ENCODE results near the gene TSSC4.

TSSC4 gene

DNA sequence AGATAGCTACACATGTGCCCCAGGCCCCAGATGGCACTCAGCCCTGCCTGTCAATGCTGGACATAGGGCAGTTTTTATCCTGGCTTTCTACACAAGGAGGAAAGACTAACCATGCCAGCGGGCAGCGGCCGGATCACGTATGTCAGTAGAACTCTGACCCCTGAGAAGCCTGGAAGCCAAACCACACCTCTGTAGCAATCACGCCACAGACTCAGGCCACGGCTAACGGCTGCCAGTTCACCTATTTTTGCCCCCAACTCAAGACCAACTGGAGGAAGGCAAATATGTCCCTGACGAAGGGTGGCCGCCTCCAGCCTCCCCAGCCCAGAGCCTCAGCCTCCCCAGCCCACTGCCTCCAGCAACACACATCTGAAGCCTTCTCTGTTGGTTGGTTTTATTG is 30.7 kb upstream of the TSSC4 start:
- DNase-seq: no peak

DNA sequence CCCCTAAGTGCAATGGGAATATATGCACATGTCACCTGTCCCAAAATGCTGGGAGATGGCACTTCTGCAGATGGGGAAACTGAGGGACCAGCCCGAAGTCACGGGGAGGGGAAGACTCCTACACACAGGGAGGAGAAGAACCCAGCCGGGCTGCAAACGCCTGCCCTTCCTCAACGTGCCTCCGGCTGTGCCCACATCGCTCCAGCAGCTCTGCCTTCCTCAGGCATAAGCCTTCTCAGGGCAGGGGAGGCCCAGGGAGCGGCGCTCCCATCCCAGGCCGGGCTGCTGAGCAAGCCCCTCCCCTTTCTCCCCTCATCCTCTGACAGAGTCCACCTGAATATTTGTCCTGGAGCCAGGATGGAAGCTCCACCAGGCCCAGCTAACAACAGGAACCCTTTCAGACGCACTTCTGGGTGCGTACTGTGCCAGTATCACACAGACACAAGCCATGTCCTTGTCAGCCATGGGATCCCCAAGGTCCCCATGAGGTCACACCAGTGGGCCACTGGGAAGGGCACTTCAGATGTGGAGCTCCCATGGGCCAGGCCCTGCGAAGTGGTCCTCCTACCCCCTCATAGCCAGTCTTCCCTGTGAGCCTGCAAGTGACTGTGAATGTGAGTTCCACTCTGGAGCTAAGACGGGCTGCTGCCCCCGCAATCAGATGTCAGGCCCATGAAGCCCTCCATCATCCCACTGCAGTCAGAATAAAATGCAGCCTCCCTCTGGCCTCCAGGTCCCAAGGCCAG is 25.9 kb upstream of the TSSC4 start:
- DNase-seq: no peak

DNA sequence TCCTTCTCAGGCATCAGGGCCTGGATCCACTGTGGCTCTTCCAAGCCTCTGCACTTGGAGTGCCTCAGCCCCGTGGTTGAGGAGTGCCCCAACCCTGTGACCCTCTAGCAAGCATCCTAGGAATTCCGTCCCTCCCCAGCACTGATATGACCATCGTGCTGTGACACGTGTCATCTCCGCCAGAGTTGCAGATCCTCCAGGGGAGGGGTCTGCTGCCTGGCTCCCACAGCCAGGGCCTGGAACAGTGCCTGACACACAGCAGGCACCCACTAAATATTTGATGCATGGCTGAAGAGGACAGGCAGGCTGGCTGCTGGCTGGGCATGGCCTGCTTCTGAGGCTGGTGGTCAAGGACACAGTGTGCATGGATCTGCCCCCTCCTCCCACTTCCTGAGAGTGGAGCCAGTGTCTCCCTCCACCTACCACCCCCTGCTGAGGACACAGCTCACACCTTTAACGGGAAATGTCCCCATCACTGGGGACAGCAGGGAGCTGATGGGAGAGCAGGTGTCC is 25.2 kb upstream of the TSSC4 start:
- DNase-seq: no peak

DNA sequence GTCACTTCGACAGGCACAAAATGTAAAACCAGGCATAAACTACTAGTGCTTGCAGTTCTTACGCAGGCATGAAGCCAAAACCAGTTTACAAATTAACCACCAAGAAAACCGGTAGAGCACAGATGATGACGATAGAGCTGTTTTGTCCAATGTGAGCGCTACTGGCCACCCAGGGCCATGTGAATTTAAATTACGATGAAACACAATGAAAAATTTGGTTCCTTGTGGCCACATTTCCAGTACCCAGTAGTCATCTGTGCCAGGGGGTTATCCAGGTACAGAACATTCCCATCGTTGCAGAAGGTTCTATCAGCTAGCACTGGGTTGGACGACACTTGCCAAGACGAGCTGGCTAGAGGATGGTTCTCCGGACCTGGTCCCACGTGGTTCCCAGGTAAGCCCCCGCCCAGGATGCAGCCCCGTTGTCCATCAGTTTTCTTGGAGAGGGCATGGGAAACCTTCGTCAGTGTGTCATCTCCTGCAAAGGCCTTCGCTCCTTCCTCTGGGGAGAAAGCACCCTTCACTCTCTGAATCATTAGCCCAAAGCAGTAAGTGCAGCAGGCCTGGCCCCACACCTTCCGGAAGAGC is 24.5 kb upstream of the TSSC4 start:
- DNase-seq: no peak

DNA sequence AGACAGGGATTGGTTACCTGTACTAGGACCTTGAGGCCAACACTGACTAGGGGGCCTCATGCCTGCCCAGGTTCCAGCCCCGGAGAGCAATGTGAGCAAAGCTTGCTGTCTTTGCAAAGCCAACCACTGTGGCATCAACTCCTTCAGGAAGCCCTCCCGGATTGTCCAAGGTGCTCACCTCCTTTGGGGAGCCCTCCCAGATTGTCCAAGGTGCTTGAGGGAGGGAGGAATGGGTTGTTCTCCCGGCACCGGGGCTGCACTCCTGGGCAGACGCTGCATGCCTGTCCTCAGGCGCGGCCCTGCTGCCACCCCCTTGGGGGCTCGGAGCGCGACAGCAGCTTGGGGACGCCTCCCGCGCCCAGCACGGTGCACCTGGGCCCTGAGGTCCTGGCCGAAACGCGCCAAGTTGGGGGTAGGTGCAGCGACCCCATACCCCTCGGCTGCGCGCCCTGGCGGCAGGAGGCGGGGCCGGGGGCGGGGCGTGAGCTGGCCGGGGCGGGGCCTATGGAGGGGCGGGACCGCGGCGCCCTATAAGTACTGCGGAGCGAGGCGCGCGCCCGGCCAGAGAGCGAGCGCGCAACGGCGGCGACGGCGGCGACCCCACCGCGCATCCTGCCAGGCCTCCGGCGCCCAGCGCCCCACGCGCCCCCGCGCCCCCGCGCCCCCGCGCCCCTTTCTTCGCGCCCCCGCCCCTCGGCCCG is 23.6 kb upstream of the TSSC4 start, which contains the start of gene CD81:
Gene CD81, plus strand, starts transcription at position 560 of the 701 bp plus-strand sequence. CDS start 240 bp downstream, outside the sequence.
- peak; percentile 72 for DNase-seq

GRCh38 chr11:2377511-2378443 is 22.8 kb upstream of the TSSC4 start:
- peak; percentile 48 for DNase-seq

DNA sequence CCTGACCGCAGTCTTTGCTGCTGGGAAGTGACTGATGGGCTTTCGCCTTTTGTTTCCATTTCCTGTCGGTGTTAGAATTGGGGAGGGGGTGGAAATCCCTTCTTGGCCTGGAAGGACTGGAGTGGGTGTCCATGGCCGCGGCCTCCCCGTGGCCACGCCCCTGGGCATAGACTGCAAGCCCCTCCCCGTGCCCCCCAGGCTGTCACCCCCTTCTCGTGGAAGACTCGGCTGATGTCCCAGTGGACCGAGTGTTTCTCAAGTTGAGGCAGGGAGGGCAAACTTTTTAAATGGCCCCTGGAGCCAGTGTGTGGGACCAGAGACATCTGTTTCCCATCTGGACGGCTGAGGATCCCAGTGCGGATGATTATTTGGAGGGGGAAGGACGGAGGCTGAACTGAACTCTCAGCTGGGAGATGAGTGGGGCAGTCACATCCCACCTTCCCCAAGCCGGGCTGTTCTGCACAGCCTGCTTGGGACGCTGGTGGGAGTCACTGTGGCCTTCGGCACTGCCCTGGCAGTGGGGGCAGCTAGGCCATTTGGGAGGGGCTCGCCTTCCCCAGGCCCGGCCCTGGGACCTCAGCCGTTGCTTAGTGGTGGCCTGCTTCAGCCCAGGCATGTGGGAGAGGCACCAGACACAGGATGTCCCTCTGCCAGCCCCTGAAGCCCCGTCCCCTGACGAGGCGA is 21.9 kb upstream of the TSSC4 start:
- DNase-seq: peak; percentile 15

DNA sequence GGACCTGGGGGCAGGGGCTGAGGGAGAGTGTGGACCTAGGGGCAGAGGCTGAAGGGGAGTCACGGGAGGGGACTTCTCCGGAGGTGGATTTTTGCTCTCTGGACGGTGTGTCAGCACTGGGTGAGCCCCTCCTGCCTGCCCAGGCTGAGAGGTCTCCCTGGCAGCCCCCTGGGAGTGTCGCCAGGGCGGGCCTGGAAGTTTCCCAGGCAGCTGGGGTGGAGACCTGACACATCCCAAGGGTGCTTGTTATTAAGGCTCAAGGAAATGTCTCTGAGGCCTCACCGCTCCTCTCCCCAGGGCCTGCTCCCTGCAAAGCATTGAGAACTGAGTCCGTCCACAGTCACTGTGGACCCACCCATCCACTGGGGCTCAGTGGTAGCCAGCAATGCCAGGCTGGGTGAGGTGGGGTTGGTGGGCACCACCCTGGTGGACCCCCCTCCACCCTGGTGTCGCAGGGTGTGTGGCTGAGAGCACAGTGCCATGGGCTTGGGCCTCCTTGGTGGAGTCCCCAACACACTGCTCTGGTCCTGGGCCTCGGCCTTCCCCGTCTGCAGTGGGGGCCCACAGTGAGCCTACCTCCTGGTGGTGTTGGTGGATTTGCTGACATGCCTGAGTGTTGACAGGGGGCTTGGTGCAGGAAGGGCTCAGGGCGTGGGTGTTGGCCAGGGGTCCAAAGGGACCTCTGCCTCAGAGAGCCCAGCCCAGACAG is 20.9 kb upstream of the TSSC4 start:
- DNase-seq: no peak

DNA sequence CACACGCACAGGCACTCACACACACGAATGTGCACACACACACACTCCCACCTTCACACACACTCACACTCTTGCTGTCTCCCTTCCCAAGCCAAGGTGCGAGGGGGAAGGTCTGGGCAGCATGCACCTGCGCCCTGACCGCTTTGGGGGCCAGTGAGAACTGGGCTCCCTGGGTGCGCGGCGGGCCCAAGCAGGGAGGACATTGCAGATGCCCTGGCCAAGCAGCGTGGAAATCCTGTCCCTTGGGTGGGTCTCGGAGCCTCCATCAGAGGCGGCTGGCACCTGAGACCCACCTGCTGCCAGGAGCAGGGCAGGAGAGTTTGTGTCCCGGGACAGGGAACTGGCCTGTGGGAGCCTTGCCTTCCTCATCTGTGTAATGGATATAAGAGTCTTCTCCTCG is 20.2 kb upstream of the TSSC4 start:
- no peak for DNase-seq

DNA sequence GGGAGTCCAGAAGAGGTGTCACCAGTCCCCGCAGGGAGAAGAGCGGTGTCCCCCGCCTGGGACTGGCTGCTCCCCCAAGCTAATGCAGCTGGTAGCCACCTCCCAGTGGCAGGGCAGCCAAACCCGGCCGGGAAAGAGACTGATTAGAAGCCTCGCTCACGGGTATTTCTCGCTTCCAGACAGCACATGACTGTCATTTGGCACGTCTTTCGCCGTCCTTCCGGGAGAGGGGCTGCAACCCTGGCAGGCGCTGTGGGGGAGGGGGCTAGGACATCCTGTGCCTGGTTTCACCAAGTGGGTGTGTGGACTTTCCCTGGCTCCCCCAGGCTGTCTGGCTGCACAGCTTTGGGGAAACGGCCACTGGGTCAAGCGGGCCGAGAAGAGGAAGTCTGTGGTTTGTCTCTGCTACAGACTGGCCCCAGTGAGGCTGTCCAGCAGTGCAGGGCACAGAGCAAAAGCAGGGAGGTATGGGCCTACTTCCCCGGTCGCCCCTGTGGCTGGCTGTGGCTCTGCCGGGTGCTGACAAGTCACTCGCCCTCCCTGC is 19.7 kb upstream of the TSSC4 start:
- DNase-seq: peak; percentile 96

DNA sequence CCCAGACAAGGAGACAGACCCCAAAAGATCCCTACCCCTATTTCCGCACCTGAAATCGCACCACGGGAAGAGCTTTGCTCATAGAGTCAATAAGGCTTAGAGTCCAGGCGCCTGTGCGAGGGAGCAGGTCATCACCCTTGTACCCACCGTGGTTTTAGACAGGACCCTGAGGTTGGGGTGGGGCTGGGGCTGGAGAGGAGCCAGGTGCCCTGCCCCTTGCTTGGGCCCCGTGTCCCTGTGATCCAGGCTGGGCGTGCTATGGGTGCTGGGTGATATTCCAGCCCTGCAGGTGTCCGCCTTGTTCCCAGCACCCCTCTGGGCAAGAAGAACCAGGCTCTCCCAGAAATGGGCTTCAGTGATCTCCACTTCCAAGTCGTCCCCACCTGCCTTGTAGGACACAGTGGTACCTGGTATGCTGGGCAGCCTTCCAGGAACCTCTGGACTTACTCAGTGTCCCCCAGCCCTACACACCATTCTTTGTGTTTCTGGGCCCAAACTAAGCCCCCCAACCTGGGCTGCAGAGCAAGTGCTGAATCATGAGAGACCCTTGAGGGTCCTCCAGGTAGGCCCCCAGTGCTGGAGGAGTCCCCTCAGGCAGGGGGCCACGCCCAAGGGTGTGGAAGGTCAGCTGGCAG is 18.9 kb upstream of the TSSC4 start:
- DNase-seq: no peak

GRCh38 chr11:2382129-2382517 is 18.4 kb upstream of the TSSC4 start:
- DNase-seq: peak; percentile 21

DNA sequence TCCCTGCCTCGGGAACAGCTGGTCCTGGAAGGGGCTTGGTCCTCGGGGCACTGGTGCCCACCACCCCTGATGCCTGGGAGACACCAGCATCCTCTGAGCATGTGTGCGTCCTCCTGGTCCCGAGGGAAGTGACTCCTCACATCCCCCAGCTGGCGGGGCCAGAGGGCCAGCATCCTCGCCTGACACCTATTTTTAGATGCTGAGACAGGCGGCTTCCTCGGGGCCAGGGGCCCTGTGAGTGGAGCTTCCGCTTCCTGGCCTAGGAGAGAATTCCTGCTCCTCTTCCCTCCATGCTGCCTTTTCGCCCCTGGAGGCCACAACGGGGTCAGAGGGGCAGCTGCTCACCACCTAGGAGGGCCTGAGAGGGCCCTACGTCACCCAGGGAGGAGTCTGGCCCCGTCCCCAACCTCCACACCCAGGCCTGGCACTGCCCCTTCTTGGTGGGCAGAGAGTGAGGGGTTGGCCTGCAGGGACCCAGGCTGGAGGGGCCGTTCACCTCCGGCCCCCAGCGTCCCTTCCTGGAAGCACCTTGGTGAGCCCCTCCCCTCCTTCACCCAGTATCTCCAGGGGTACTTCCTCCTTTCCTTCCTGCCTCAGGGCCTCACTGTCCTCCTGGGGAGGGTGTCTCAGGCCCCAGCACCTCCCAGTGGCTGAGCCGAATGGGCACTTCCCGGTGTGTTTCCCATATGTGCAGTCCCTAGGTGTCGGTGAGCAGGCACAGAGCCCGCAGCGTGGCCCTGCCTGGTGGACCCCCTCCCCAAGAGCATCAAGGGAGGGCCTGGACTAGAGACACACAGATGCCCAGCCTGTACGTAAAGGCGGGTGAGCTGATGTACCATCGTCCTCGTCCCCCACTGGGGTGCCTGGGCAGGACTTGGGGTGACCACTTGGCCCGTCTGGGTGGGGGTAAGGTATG is 17.4 kb upstream of the TSSC4 start:
- DNase-seq: peak; percentile 43

DNA sequence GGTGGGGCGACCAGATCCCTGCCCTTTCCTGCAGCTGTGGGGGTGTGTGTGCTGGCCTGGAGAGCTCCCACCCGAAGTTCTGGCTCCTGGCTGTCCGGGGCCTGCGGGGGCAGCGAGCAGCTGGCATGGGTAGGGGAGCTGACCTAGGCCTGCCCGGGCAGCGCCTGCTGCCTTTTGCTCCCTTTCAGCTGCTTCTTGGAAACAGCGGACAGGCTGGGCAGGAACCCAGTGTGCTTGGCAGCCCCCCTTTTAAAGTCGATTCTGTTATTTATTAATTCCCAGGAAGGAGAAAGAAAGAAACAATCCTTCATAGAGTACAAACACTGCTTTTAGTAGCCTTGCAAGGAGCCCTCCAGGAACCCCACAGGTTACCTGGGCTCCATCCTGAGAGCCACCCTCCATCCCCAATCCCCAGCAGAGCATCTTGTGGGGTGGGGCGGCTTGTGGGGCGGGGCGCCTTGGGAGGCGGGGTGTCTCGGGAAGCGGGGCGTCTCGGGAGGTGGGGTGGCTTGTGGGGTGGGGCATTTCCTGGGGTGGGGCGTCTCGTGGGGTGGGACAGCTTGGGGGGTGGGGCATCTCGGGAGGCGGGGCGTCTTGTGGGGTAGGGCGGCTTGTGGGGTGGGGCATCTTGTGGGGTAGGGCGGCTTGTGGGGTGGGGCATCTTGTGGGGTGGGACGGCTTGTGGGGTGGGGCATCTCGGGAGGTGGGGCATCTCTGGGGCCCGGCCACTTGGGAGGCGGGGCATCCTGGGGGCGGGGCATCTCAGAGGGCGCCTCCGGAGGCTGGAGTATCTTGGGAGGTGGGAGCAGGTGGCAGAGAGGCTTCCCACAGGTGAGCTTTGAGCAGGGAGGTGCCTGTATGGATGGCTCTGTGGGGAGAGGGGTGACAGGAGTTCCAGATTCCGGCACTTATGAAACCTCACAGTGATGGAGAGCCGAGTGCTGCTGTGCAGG is 16.4 kb upstream of the TSSC4 start:
- DNase-seq: no peak

DNA sequence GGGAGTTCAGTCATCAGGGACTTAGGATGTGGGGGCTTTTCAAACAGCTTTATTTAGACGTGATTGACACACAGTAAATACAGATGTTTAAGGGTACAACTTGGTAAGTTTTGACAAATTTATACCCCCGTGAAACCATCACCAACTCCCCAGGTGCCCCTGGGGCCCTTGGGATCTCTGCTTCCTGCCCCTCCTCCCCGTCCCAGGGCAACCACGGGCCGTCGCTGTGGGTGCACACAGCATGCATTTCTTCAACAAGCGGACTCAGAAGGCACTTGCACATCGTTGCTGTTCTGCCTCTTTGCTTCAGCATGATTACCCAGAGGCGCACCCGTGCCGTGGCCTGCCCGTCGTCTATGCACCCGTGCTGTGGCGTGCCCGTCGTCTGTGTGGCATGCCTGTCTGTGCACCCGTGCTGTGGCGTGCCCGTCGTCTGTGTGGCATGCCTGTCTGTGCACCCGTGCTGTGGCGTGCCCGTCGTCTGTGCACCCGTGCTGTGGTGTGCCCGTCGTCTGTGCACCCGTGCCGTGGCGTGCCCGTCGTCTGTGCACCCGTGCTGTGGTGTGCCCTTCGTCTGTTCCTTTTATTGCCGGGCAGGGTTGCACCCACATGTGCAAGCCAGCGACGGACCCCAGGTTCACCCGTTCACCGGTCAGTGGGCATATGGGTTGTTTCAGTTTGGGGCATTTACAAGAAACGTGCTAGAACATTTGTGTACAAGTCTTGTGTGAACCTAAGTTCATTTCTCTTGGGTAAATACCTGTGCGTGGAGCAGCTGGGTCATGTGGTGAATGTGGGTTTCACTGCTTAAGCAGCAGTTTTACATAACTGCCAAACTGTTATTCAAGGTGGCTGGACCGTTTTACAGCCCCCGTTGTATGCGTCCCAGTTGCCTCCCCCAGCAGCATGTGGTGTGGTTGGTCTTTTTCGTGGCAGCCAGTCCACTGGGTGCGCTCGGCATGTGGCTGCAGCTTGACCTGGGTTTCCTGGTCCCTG is 15.1 kb upstream of the TSSC4 start:
- DNase-seq: no peak

GRCh38 chr11:2386591-2386990 is 14.0 kb upstream of the TSSC4 start:
- no peak for DNase-seq

All from suppressor macrophage treated with lipopolysaccharide for 4 hours (primary cell).